ENCODE data around the gene C6orf62.
"Not testable (repeated sequence)": the region's sequence is repeated elsewhere in the genome, so short reads cannot be mapped to it uniquely, and the experiment has no call there.

Gene C6orf62

DNA sequence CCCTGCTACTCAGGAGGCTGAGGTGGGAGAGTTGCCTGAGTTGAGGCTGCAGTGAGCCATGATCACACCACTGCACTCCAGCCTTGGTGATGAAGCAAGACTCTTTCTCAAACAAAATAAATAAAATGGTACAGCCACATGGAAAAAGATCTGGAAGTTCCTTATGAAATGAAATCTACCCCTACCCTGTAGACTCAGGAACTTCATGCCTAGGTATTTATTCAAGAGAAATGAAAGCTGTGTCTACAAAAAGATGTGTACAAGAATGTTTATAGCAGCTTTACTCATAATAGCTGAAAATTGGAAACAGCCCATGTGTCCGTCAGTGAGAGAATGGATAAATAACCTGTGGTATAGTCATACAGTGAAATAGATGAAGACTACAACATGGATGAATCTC lies 15.2 kb upstream of the C6orf62 start:
- TF ChIP-seq, protein P1, sequence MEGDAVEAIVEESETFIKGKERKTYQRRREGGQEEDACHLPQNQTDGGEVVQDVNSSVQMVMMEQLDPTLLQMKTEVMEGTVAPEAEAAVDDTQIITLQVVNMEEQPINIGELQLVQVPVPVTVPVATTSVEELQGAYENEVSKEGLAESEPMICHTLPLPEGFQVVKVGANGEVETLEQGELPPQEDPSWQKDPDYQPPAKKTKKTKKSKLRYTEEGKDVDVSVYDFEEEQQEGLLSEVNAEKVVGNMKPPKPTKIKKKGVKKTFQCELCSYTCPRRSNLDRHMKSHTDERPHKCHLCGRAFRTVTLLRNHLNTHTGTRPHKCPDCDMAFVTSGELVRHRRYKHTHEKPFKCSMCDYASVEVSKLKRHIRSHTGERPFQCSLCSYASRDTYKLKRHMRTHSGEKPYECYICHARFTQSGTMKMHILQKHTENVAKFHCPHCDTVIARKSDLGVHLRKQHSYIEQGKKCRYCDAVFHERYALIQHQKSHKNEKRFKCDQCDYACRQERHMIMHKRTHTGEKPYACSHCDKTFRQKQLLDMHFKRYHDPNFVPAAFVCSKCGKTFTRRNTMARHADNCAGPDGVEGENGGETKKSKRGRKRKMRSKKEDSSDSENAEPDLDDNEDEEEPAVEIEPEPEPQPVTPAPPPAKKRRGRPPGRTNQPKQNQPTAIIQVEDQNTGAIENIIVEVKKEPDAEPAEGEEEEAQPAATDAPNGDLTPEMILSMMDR (IDR thresholded peaks at IDR 0.05): no peak
- Histone ChIP-seq H3K9me3 (ENCODE audit: control insufficient read depth, low read length) (no peaks in the 10 kb centered on the region), H3K4me1 (no peaks in the 10 kb centered on the region), H3K36me3 (ENCODE audit: control insufficient read depth, insufficient read depth, low read length) (no peaks in the 10 kb centered on the region), H3K79me2 (no peaks in the 10 kb centered on the region), H3K9ac (no peak overlapping the region), H3K27ac (no peak overlapping the region), H3K27me3 (ENCODE audit: control insufficient read depth, insufficient read depth, low read length) (no peaks in the 10 kb centered on the region), H2AFZ (no peak overlapping the region), H3K4me3 (ENCODE audit: low read depth, low read length) (no peak overlapping the region), H3K4me2 (ENCODE audit: low read length) (no peak overlapping the region)

DNA sequence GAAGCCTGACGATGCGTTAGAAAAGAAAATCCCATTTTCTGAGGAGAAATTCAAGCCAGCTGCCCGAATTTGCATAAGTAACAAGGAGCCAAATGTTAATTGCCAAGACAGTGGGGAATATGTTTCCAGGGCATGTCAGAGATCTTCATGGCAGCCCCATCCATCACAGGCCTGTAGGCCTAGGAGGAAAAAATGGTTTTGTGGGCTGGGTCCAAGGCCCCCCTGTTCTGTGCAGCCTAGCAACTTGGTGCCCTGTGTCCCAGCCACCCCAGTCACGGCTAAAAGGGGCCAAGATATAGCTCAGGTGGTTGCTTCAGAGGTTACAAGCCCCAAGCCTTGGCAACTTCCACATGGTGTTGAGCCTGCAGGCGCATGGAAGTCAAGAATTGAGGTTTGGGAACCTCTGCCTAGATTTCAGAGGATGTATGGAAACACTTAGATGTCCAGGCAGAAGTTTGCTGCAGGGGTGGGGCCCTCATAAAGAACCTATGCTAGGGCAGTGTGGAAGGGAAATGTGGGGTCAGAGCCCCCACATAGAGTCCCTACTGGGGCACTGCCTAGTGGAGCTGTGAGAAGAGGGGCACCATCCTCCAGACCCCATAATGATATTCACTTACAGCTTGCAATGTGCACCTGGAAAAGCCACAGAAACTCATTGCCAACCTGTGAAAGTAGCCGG lies 12.6 kb upstream of the C6orf62 start:
- H3K4me2 ChIP-seq (ENCODE audit: low read length); H3K27ac ChIP-seq; H3K9me3 ChIP-seq (ENCODE audit: control insufficient read depth, low read length); H2AFZ ChIP-seq; H3K27me3 ChIP-seq (ENCODE audit: control insufficient read depth, insufficient read depth, low read length); H3K36me3 ChIP-seq (ENCODE audit: control insufficient read depth, insufficient read depth, low read length); H3K79me2 ChIP-seq; H3K4me1 ChIP-seq; H3K9ac ChIP-seq; H3K4me3 ChIP-seq (ENCODE audit: low read depth, low read length): not testable (repeated sequence)

DNA sequence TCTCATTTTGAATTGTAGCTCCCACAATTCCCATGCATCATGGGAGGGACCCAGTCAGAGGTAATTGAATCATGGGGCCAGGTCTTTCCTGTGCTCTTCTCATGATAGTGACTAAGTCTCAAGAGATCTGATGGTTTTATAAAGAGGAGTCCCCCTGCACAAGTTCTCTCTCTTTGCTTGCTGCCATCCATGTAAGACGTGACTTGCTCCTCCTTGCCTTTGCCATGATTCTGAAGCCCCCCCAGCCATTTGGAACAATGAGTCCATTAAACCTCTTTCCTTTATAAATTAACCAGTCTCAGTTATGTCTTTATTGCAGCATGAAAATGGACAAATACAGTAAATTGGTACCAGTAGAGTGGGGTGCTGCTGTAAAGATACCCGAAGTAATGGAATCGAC lies 11.7 kb upstream of the C6orf62 start:
- H3K4me1 ChIP-seq; H3K27me3 ChIP-seq (ENCODE audit: control insufficient read depth, insufficient read depth, low read length); H3K27ac ChIP-seq; H3K4me2 ChIP-seq (ENCODE audit: low read length); H3K4me3 ChIP-seq (ENCODE audit: low read depth, low read length); H3K9ac ChIP-seq; H3K36me3 ChIP-seq (ENCODE audit: control insufficient read depth, insufficient read depth, low read length); H2AFZ ChIP-seq; H3K79me2 ChIP-seq; H3K9me3 ChIP-seq (ENCODE audit: control insufficient read depth, low read length): not testable (repeated sequence)

DNA sequence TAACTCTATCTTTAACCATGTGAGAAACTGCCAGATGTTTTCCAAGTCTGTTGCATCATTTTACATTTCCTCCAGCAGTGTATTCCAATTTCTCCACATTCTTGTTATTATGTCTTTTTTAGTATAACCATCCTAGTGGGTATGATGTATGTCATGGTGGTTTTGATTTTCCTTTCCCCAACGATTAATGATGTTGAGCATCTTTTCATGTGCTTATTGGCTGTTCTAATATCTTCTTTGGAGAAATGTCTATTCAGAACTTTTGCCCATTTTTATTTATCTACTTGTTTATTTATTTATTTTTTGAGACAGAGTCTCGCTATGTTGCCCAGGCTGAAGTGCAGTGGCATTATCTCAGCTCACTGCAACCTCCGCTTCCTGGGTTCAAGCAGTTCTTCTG lies 4.3 kb upstream of the C6orf62 start:
- H3K36me3 ChIP-seq (ENCODE audit: control insufficient read depth, insufficient read depth, low read length): no peaks in the 10 kb centered on the region
- H3K4me2 ChIP-seq (ENCODE audit: low read length): no peak overlapping the region
- H3K27me3 ChIP-seq (ENCODE audit: control insufficient read depth, insufficient read depth, low read length): no peaks in the 10 kb centered on the region
- TF ChIP-seq, protein P1 (IDR thresholded peaks at IDR 0.05): no peak
- peaks cover 14% of the 10 kb centered on the region for H3K79me2 ChIP-seq
- no peak overlapping the region for H3K27ac ChIP-seq
- no peak overlapping the region for H2AFZ ChIP-seq
- no peaks in the 10 kb centered on the region for H3K9me3 ChIP-seq (ENCODE audit: control insufficient read depth, low read length)
- H3K4me1 ChIP-seq: peaks cover 4% of the 10 kb centered on the region
- H3K9ac ChIP-seq: no peak overlapping the region
- H3K4me3 ChIP-seq (ENCODE audit: low read depth, low read length): no peak overlapping the region

DNA sequence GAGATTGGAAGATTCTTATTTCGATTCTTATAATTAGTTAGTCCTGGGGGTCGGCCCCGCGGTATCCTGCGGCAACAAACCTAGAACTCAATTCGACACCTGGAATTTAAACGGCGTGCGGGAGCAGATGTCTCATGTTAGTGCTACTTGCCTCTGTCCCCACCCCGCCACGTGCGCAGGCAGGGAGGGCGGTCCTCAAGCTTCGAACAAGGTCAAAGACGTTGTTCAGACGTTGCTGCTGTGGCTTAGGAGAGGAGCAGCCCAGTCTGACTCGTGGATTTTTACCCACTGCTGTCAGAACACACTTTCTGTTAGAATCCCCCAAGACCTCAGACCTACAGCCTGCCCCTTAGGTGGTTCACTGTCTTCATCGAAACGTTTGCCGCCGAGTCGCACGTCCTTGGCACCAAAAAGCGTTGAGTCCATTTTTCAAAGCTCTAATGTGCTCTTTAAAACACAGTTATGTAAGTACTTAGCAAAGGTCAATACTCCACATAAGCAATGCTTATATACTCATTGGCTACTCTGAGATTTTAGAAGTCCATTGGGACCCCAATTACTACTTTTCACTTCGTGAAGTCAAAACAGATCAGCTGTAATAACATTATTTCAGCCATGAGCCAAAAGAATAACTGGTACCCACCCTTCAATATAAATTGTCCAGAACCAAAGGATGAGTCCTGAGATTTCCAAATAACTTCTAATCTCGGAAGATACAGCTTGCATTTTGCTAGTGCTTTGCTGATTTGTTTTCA lies 2.7 kb upstream of the C6orf62 start:
- H2AFZ ChIP-seq: peak overlapping the region; percentile 93
- TF ChIP-seq, protein P1 (IDR thresholded peaks at IDR 0.05): no peak
- H3K79me2 ChIP-seq: peaks cover 28% of the 10 kb centered on the region
- H3K4me3 ChIP-seq (ENCODE audit: low read depth, low read length): peak overlapping the region; percentile 98
- H3K9ac ChIP-seq: peak overlapping the region; percentile 62
- no peaks in the 10 kb centered on the region for H3K27me3 ChIP-seq (ENCODE audit: control insufficient read depth, insufficient read depth, low read length)
- H3K36me3 ChIP-seq (ENCODE audit: control insufficient read depth, insufficient read depth, low read length): no peaks in the 10 kb centered on the region
- peaks cover 4% of the 10 kb centered on the region for H3K4me1 ChIP-seq
- no peaks in the 10 kb centered on the region for H3K9me3 ChIP-seq (ENCODE audit: control insufficient read depth, low read length)
- H3K4me2 ChIP-seq (ENCODE audit: low read length): peak overlapping the region; percentile 82
- peak overlapping the region; percentile 99 for H3K27ac ChIP-seq

Measured in parathyroid adenoma (tissue), 2 donors.